ENCODE measurements around the gene POMP.
A peak's percentile ranks its signal among the peaks of the same experiment; 100 is the strongest.

POMP gene

GRCh38 chr13:28658796-28659620 lies at the start of gene POMP:
Gene POMP, plus strand, starts transcription at chr13:28659130. Its CDS starts 55 bp downstream, at chr13:28659185.
- DNase-seq: peak; percentile 28 to 94 (median 85)

- DNase-seq: no peak
Observed at GRCh38 chr13:28609381-28609780, 49.5 kb upstream of the POMP start.

GRCh38 chr13:28609926-28610325 lies 49.0 kb upstream of the POMP start:
- DNase-seq: no peak

GRCh38 chr13:28610996-28611395 lies 47.9 kb upstream of the POMP start:
- no peak for DNase-seq

- no peak for DNase-seq
Observed at GRCh38 chr13:28611654-28612131, 47.2 kb upstream of the POMP start.

- DNase-seq: no peak
Observed at GRCh38 chr13:28613562-28613961, 45.4 kb upstream of the POMP start.

GRCh38 chr13:28615916-28616446 lies 42.9 kb upstream of the POMP start:
- DNase-seq: no peak

GRCh38 chr13:28618230-28618994 lies 40.5 kb upstream of the POMP start:
- DNase-seq: no peak

- no peak for DNase-seq
Observed at GRCh38 chr13:28620011-28620830, 38.7 kb upstream of the POMP start.

GRCh38 chr13:28621449-28621848 lies 37.5 kb upstream of the POMP start:
- DNase-seq: no peak

- peak in 7 of 14 donors; percentile 12 to 67 (median 26) for DNase-seq
Observed at GRCh38 chr13:28622286-28622685, 36.6 kb upstream of the POMP start.

GRCh38 chr13:28623782-28624706 lies 34.9 kb upstream of the POMP start:
- DNase-seq: peak in 1 of 14 donors; percentile 90

GRCh38 chr13:28624707-28625432 lies 34.1 kb upstream of the POMP start:
- DNase-seq: peak in 1 of 14 donors; percentile 84

- no peak for DNase-seq
Observed at GRCh38 chr13:28626266-28626665, 32.7 kb upstream of the POMP start.

- DNase-seq: no peak
Observed at GRCh38 chr13:28628241-28628640, 30.7 kb upstream of the POMP start.

GRCh38 chr13:28630869-28631268 lies 28.1 kb upstream of the POMP start:
- DNase-seq: no peak

GRCh38 chr13:28631801-28632200 lies 27.1 kb upstream of the POMP start:
- no peak for DNase-seq

GRCh38 chr13:28636069-28636468 lies 22.9 kb upstream of the POMP start:
- DNase-seq: no peak

- DNase-seq: peak in 7 of 14 donors; percentile 12 to 43 (median 31)
Observed at GRCh38 chr13:28636677-28637317, 22.1 kb upstream of the POMP start.

Data from C1 segment of cervical spinal cord (tissue), 14 donors.